ENCODE data around the gene SMURF1. TPM values are rescaled to one million over a fixed set of nuclear protein-coding genes. Genes with fewer than 3 reads are reported as not detected.

The SMURF1 gene
- total and polyA plus RNA-seq, 2 of the 8 experiments (the other 6 are each of a cell fraction or from before 2014, with no cell fraction given) = 9.6 to 24.5 TPM

DNA sequence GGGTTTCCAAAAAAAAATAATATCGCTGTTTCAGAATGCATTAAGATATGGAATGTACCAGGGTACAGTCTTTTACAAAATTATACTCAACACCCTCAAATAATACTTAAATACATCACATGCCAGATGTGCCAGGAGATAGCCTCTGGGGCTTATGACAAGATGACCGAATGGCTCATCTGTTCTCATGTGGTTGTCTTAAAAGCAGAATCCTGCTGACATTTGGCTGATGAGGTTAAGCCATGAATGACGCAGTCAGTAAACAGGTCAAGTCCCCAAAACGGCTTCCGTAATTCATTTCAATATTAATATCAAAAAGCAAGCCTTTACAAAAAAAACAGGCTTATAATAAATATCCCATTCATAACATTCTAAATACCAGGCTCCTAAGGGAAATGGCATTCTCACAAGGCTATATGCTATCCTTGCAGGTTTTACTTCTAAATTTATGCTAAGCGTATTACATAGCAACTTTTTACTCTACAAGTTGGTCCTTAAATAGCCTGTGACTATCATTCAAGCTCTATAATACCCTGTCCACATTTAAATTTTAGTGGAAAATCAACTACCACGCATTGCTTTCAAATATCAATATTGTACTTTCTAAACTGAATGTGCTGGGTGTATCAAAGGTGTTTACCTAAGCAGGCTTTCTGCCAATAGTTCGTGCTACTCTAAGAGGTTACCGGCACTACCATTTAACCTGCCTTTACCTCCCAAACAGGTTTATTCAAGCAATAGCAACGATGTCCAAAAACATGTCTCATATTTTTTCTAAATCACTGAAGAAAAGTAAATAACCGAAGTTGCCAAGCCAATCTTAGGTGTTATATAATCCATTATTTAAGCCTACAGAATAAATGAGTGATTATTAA, 15.6 kb downstream of the SMURF1 start (continued):
- TF ChIP-seq EP300 (IDR thresholded peaks at IDR 0.05; ENCODE audit: borderline replicate concordance in 1 of 2, low read depth in 2 of 2, low read length in 2 of 2) (no peak), TCF12 (IDR thresholded peaks at IDR 0.05; ENCODE audit: low read depth, low read length) (no peak), RXRA (IDR thresholded peaks at IDR 0.05; ENCODE audit: insufficient read depth, low read depth, low read length) (no peak), JUND (IDR thresholded peaks at IDR 0.05; ENCODE audit: low read length) (no peak), RAD21 (IDR thresholded peaks at IDR 0.05 in 1 of 2, conservative IDR thresholded peaks at IDR 0.05 in 1 of 2; ENCODE audit: low read depth in 2 of 2, low read length in 2 of 2) (no peak), FOSL1 (IDR thresholded peaks at IDR 0.05; ENCODE audit: insufficient read depth, low read depth, low read length) (no peak)
- TF ChIP-seq, protein P1, sequence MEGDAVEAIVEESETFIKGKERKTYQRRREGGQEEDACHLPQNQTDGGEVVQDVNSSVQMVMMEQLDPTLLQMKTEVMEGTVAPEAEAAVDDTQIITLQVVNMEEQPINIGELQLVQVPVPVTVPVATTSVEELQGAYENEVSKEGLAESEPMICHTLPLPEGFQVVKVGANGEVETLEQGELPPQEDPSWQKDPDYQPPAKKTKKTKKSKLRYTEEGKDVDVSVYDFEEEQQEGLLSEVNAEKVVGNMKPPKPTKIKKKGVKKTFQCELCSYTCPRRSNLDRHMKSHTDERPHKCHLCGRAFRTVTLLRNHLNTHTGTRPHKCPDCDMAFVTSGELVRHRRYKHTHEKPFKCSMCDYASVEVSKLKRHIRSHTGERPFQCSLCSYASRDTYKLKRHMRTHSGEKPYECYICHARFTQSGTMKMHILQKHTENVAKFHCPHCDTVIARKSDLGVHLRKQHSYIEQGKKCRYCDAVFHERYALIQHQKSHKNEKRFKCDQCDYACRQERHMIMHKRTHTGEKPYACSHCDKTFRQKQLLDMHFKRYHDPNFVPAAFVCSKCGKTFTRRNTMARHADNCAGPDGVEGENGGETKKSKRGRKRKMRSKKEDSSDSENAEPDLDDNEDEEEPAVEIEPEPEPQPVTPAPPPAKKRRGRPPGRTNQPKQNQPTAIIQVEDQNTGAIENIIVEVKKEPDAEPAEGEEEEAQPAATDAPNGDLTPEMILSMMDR (IDR thresholded peaks at IDR 0.05; ENCODE audit: control extremely low read depth in 1 of 3, insufficient read depth in 1 of 3, low read depth in 1 of 3, low read length in 3 of 3) = no peak

All from H1 (cell line).